Small intestine (tissue), 7 donors: ENCODE data around the gene PRKD2. TPM values are rescaled to one million over a fixed set of nuclear protein-coding genes. Genes with fewer than 3 reads are reported as not detected.

ENCODE experiments used
- DNase-seq, 2 donors: peaks; one replicate each; pipeline versions ENCODE4 v3.0.0 to v3.0.0-alpha.2; 2013
- FAIRE-seq: peaks from 2 replicates; lab custom pipeline; 2012; peaks lifted over from hg19 to GRCh38; lab: Jason Lieb, UNC
- H3K27ac ChIP-seq, 3 donors: one replicate each; pipeline ENCODE4 v1.5.1; 2013; ENCODE audit warnings: low read length in 2 of 3, mild to moderate bottlenecking in 2 of 3, control low read depth in 1 of 3, inconsistent platforms in 1 of 3, low read depth in 1 of 3, moderate library complexity in 1 of 3
- H3K27me3 ChIP-seq, 3 donors: one replicate each; pipeline ENCODE4 v1.6.1; 2013; ENCODE audit warnings: low read length in 3 of 3, inconsistent platforms in 1 of 3; ENCODE audit not compliant: control insufficient read depth in 3 of 3, insufficient read depth in 3 of 3
- H3K36me3 ChIP-seq, 3 donors: one replicate each; pipeline ENCODE4 v1.6.1; 2013; ENCODE audit warnings: low read length in 3 of 3, inconsistent platforms in 1 of 3, low read depth in 1 of 3, mild to moderate bottlenecking in 1 of 3, moderate library complexity in 1 of 3; ENCODE audit not compliant: control insufficient read depth in 3 of 3, insufficient read depth in 2 of 3
- H3K4me1 ChIP-seq, 3 donors: one replicate each; pipeline ENCODE4 v1.6.1; 2013; ENCODE audit warnings: low read length in 2 of 3, inconsistent platforms in 1 of 3, low read depth in 1 of 3, mild to moderate bottlenecking in 1 of 3, moderate library complexity in 1 of 3; ENCODE audit not compliant: control insufficient read depth in 3 of 3, insufficient read depth in 2 of 3
- H3K4me3 ChIP-seq, 3 donors: one replicate each; pipeline ENCODE4 v1.5.1; 2013; ENCODE audit warnings: low read length in 3 of 3, control low read depth in 1 of 3, inconsistent platforms in 1 of 3, low read depth in 1 of 3, mild to moderate bottlenecking in 1 of 3, moderate library complexity in 1 of 3
- H3K9me3 ChIP-seq, 2 donors: one replicate each; pipeline ENCODE4 v1.6.1; 2013; ENCODE audit warnings: low read depth in 1 of 2, low read length in 1 of 2; ENCODE audit not compliant: control insufficient read depth in 2 of 2, insufficient read depth in 1 of 2
- WGBS, 3 donors: extraction: QIAGEN DNeasy Blood & Tissue Kit; methylation state at CpG; one replicate each; pipeline ENCODE4 v1.1.7; 2013; 5-methylcytosine and 5-hydroxymethylcytosine counted together
- polyA plus RNA-seq, 4 donors: library from polyadenylated mRNA; stranded (reverse) in 3 of 4; unstranded in 1 of 4; fragments of 200-250 nt in 3 of 4; fragments of 120-200 nt in 1 of 4; gene quantifications; one replicate each; pipeline versions ENCODE4 v1.2.1 to v1.2.3, GENCODE V29; 2013
- donor health status: healthy with polysubstance abuse.
- donor health status: control.
- donor health status: control.
- donor health status: Bipolar disorder and iron deficiency.
- donor health status: healthy.

Gene PRKD2
- polyA plus RNA-seq, 4 donors, result 30.7 to 87.4 (median 57.6) TPM

GRCh38 chr19:46650445-46650844 lies 66.5 kb downstream of the PRKD2 start:
- Histone ChIP-seq H3K27ac (no peak overlapping the region), H3K27me3 (peaks cover 8 to 58% (median 18%) of the 10 kb centered on the region in 3 donors), H3K9me3 (peaks cover 0 to 14% of the 10 kb centered on the region in 2 donors), H3K4me3 (no peak overlapping the region), H3K36me3 (peaks cover 0 to 11% (median 0%) of the 10 kb centered on the region in 3 donors), H3K4me1 (peaks cover 0 to 3% (median 0%) of the 10 kb centered on the region in 3 donors)
- DNase-seq (no peak), FAIRE-seq (no peak)
- 69 to 82% (median 72%) methylated on average over 7 of the region's 7 CpGs for WGBS, 3 donors

- Histone ChIP-seq H3K36me3 (peaks cover 0 to 8% (median 0%) of the 10 kb centered on the region in 3 donors), H3K27me3 (peaks cover 8 to 49% (median 18%) of the 10 kb centered on the region in 3 donors), H3K27ac (no peak overlapping the region), H3K4me3 (no peak overlapping the region), H3K9me3 (peaks cover 0 to 14% of the 10 kb centered on the region in 2 donors), H3K4me1 (peaks cover 0 to 3% (median 0%) of the 10 kb centered on the region in 3 donors)
- FAIRE-seq (no peak), DNase-seq (no peak)
- WGBS, 3 donors, result 38 to 40% (median 39%) methylated on average over 36 to 144 of the region's 144 CpGs
These were observed 67.7 kb downstream of the PRKD2 start for GRCh38 chr19:46648961-46649960.

GRCh38 chr19:46648060-46648960 lies 68.6 kb downstream of the PRKD2 start:
- WGBS, 3 donors, result 31 to 40% (median 38%) methylated on average over 51 to 63 of the region's 63 CpGs
- peaks cover 0 to 6% (median 0%) of the 10 kb centered on the region in 3 donors for H3K36me3 ChIP-seq
- peaks cover 0 to 14% of the 10 kb centered on the region in 2 donors for H3K9me3 ChIP-seq
- FAIRE-seq (no peak), DNase-seq (no peak)
- no peak overlapping the region for H3K4me3 ChIP-seq
- H3K27me3 ChIP-seq, result peaks cover 8 to 45% (median 18%) of the 10 kb centered on the region in 3 donors
- H3K4me1 ChIP-seq, result peaks cover 0 to 3% (median 0%) of the 10 kb centered on the region in 3 donors
- H3K27ac ChIP-seq, result no peak overlapping the region

- 78 to 82% (median 78%) methylated on average over 3 of the region's 3 CpGs for WGBS, 3 donors
These were observed 70.5 kb downstream of the PRKD2 start for GRCh38 chr19:46646402-46646801.

GRCh38 chr19:46644720-46645119 lies 72.2 kb downstream of the PRKD2 start:
- Histone ChIP-seq H3K4me1 (peaks cover 0 to 3% (median 2%) of the 10 kb centered on the region in 3 donors), H3K4me3 (no peak overlapping the region), H3K9me3 (peaks cover 0 to 14% of the 10 kb centered on the region in 2 donors), H3K27ac (peak overlapping the region in 1 of 3 donors; percentile 21), H3K36me3 (no peaks in the 10 kb centered on the region), H3K27me3 (peaks cover 8 to 41% (median 17%) of the 10 kb centered on the region in 3 donors)
- DNase-seq (no peak), FAIRE-seq (no peak)
- WGBS, 3 donors, result 16 to 43% (median 29%) methylated on average over 3 of the region's 3 CpGs

More at GRCh38 chr19:46646402-46646801, 70.5 kb downstream of the PRKD2 start:
- FAIRE-seq, result no peak
- H3K4me3 ChIP-seq, result no peak overlapping the region
- H3K27me3 ChIP-seq, result peaks cover 8 to 44% (median 18%) of the 10 kb centered on the region in 3 donors
- peaks cover 0 to 3% (median 0%) of the 10 kb centered on the region in 3 donors for H3K4me1 ChIP-seq
- H3K27ac ChIP-seq, result no peak overlapping the region
- DNase-seq, result no peak
- H3K9me3 ChIP-seq, result peaks cover 0 to 14% of the 10 kb centered on the region in 2 donors
- H3K36me3 ChIP-seq, result no peaks in the 10 kb centered on the region

GRCh38 chr19:46640656-46641055 lies 76.3 kb downstream of the PRKD2 start:
- H3K27ac ChIP-seq, result no peak overlapping the region
- no peak overlapping the region for H3K4me3 ChIP-seq
- no peaks in the 10 kb centered on the region for H3K9me3 ChIP-seq
- DNase-seq, result no peak
- peaks cover 0 to 59% (median 6%) of the 10 kb centered on the region in 3 donors for H3K27me3 ChIP-seq
- no peaks in the 10 kb centered on the region for H3K36me3 ChIP-seq
- peaks cover 0 to 5% (median 0%) of the 10 kb centered on the region in 3 donors for H3K4me1 ChIP-seq
- no peak for FAIRE-seq
- WGBS, 3 donors, result 46 to 75% (median 50%) methylated on average over 2 of the region's 2 CpGs

GRCh38 chr19:46639358-46640182 lies 77.3 kb downstream of the PRKD2 start:
- H3K36me3 ChIP-seq, result no peaks in the 10 kb centered on the region
- H3K27me3 ChIP-seq, result peaks cover 0 to 66% (median 6%) of the 10 kb centered on the region in 3 donors
- H3K4me1 ChIP-seq, result peaks cover 0 to 9% (median 0%) of the 10 kb centered on the region in 3 donors
- no peaks in the 10 kb centered on the region for H3K9me3 ChIP-seq
- FAIRE-seq (no peak), DNase-seq (peak in 1 of 2 donors; percentile 63)
- 6 to 9% (median 9%) methylated on average over 36 to 49 of the region's 49 CpGs for WGBS, 3 donors
- H3K27ac ChIP-seq, result peak overlapping the region in 2 of 3 donors; percentile 50 to 86
- peak overlapping the region in 2 of 3 donors; percentile 22 to 48 for H3K4me3 ChIP-seq
